ENCODE measurements around the gene SPEG.
A peak's percentile ranks its signal among the peaks of the same experiment; 100 is the strongest.

Gene SPEG

DNA sequence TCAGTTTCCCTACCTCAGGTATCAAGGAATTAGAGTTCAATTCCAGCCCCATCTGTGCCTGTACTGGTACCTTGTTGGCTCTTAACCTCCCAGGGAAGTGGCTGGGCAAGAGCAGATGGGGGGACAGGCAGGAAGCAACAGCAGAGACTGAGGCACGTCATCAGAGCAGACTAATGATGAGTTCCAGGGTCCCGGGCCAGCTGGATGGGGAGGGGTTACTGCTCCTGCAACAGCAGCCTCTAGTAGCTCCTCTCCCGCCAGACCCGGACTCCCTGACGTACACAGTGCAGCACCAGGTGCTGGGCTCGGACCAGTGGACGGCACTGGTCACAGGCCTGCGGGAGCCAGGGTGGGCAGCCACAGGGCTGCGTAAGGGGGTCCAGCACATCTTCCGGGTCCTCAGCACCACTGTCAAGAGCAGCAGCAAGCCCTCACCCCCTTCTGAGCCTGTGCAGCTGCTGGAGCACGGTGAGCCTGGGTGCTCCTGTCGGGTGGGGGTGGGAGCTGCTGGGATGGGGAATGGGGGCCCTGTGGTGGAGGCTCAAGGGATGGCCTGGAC is 38.1 kb downstream of the SPEG start:
- Histone ChIP-seq H3K4me1 (ENCODE audit: control insufficient read depth, insufficient read depth, low read length, poor library complexity, severe bottlenecking) (peaks cover 22% of the 10 kb centered on the region), H3K9me3 (ENCODE audit: control insufficient read depth, low read length) (no peaks in the 10 kb centered on the region), H3K36me3 (ENCODE audit: control insufficient read depth, insufficient read depth, low read length) (peaks cover 9% of the 10 kb centered on the region), H3K4me3 (ENCODE audit: extremely low read depth, insufficient read depth, low read length, poor library complexity, severe bottlenecking) (no peak overlapping the region), H3K27ac (ENCODE audit: low read depth, low read length, severe bottlenecking) (no peak overlapping the region)
- 92 to 93% methylated on average over 9 to 12 of the region's 12 CpGs for WGBS, 2 experiments (ENCODE audit: insufficient coverage in 2 of 2)

DNA sequence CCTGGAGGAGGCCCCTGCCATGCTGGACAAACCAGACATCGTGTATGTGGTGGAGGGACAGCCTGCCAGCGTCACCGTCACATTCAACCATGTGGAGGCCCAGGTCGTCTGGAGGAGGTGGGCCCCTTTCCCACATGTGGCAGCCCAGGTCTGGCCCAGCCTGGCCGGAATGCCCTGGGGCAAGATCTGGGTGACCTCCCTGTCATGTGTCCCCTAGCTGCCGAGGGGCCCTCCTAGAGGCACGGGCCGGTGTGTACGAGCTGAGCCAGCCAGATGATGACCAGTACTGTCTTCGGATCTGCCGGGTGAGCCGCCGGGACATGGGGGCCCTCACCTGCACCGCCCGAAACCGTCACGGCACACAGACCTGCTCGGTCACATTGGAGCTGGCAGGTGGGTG is 38.9 kb downstream of the SPEG start:
- WGBS, 2 experiments (ENCODE audit: insufficient coverage in 2 of 2) = 86 to 92% methylated on average over 18 of the region's 18 CpGs
- H3K4me1 ChIP-seq (ENCODE audit: control insufficient read depth, insufficient read depth, low read length, poor library complexity, severe bottlenecking) = peaks cover 21% of the 10 kb centered on the region
- H3K9me3 ChIP-seq (ENCODE audit: control insufficient read depth, low read length) = no peaks in the 10 kb centered on the region
- H3K27ac ChIP-seq (ENCODE audit: low read depth, low read length, severe bottlenecking) = no peak overlapping the region
- H3K4me3 ChIP-seq (ENCODE audit: extremely low read depth, insufficient read depth, low read length, poor library complexity, severe bottlenecking) = no peak overlapping the region
- peaks cover 7% of the 10 kb centered on the region for H3K36me3 ChIP-seq (ENCODE audit: control insufficient read depth, insufficient read depth, low read length)

DNA sequence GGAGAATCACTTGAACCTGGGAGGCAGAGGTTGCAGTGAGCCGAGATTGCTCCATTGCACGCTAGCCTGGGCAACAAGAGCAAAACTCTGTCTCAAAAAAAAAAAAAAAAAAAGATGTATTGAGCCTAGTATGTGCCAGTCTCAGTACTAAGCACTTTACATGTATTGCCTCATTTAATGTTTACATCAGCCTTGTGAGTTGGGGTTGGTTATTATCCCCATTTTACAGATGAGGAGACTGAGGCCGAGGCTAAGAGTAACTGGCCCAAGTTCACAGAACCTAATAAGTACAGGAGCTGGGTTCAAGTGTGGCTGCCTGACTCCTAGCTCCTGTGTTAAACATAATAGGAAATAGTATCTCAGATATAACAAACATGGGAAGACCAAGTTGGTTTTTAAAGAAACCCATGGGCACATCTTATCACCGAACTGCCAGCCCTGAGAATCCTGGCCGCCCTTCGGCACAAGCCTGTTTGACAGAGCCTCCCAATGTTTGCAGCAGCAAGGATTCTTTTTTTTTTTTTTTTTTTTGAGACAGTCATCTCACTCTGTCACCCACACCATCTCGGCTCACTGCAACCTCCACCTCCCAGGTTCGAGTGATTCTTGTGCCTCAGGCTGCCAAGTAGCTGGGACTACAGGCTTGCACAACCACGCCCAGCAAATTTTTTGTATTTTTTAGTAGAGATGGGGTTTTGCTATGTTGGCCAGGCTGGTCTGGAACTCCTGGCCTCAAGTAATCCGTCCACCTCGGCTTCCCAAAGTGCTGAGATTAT is 39.8 kb downstream of the SPEG start:
- WGBS, 2 experiments (ENCODE audit: insufficient coverage in 2 of 2) = 81 to 91% methylated on average over 6 to 7 of the region's 11 CpGs
- peaks cover 11% of the 10 kb centered on the region for H3K4me1 ChIP-seq (ENCODE audit: control insufficient read depth, insufficient read depth, low read length, poor library complexity, severe bottlenecking)
- no peaks in the 10 kb centered on the region for H3K9me3 ChIP-seq (ENCODE audit: control insufficient read depth, low read length)
- H3K36me3 ChIP-seq (ENCODE audit: control insufficient read depth, insufficient read depth, low read length) = peaks cover 3% of the 10 kb centered on the region
- H3K27ac ChIP-seq (ENCODE audit: low read depth, low read length, severe bottlenecking) = no peak overlapping the region
- no peak overlapping the region for H3K4me3 ChIP-seq (ENCODE audit: extremely low read depth, insufficient read depth, low read length, poor library complexity, severe bottlenecking)

DNA sequence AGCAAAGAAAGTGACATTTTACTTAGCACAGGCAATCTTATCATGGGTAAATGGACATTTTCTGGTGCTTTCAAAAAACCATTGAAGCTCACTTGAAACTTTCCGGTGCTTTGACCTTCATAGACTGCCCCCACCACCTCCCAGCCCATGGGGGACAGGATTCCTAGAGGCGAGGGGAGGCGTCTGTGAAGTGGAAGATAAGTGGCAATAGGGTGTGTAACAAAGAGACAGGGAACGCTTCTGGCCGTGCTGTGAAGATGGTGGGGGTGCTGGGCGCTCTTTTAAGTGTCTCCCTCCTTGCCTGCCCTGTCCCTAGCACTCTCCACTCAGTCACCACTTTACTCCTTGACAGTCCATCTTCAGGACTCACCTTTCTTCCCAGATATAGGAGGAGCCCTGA is 40.6 kb downstream of the SPEG start:
- Histone ChIP-seq H3K36me3 (ENCODE audit: control insufficient read depth, insufficient read depth, low read length) (peaks cover 3% of the 10 kb centered on the region), H3K4me1 (ENCODE audit: control insufficient read depth, insufficient read depth, low read length, poor library complexity, severe bottlenecking) (peaks cover 8% of the 10 kb centered on the region), H3K27ac (ENCODE audit: low read depth, low read length, severe bottlenecking) (no peak overlapping the region), H3K9me3 (ENCODE audit: control insufficient read depth, low read length) (no peaks in the 10 kb centered on the region), H3K4me3 (ENCODE audit: extremely low read depth, insufficient read depth, low read length, poor library complexity, severe bottlenecking) (no peak overlapping the region)
- WGBS, 2 experiments (ENCODE audit: insufficient coverage in 2 of 2) = no CpG with 5 or more reads among the region's 6 CpGs

DNA sequence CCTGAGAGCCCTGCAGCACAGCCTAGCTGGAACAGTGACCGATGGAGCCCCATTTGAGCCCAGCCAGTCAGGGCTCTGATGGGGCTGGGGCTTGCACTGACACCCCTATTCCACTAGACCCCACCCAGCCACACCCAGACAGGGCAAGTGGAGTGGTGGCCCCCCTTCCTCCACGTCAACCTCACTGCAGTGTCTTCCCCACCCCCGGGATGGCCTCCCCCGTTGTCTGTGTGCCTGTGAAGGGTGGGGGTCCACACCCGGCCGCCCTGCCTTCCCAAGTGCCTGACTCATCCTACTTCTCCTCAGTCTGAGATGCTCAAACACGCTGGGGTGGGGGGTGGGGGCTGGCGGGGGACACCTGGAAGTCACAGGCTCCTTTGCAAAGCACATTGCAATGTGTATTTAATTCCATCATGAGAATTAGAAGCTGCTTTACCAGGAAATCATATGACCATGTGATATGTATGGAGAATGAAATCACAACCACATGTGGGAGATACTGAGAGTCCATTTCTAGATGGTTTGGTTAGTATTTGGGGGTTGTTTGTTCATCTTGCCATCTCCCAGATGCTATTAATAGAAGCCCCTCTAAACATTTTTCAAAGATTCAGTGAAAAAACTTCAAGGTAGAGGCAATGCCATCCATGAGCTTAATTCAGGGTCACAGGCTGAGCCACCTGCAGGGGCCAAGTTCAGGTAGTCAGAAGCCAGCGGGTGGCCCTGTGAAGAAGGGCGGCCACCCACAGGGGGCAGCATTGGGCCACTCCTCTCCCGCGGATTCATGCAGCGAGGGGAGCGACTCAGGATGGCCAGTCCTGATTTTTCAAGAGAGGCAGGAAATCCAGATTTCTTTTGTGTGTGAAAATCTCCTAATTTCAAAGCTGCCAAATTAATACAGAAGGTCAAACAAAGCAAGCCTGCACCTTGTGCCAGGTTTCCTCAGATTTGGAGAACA is 41.3 kb downstream of the SPEG start:
- H3K36me3 ChIP-seq (ENCODE audit: control insufficient read depth, insufficient read depth, low read length) = peaks cover 3% of the 10 kb centered on the region
- H3K4me1 ChIP-seq (ENCODE audit: control insufficient read depth, insufficient read depth, low read length, poor library complexity, severe bottlenecking) = peaks cover 8% of the 10 kb centered on the region
- peak overlapping the region; percentile 16 for H3K27ac ChIP-seq (ENCODE audit: low read depth, low read length, severe bottlenecking)
- H3K9me3 ChIP-seq (ENCODE audit: control insufficient read depth, low read length) = no peaks in the 10 kb centered on the region
- WGBS, 2 experiments (ENCODE audit: insufficient coverage in 2 of 2) = 3 to 44% methylated on average over 2 to 5 of the region's 14 CpGs
- H3K4me3 ChIP-seq (ENCODE audit: extremely low read depth, insufficient read depth, low read length, poor library complexity, severe bottlenecking) = peak overlapping the region; percentile 20

DNA sequence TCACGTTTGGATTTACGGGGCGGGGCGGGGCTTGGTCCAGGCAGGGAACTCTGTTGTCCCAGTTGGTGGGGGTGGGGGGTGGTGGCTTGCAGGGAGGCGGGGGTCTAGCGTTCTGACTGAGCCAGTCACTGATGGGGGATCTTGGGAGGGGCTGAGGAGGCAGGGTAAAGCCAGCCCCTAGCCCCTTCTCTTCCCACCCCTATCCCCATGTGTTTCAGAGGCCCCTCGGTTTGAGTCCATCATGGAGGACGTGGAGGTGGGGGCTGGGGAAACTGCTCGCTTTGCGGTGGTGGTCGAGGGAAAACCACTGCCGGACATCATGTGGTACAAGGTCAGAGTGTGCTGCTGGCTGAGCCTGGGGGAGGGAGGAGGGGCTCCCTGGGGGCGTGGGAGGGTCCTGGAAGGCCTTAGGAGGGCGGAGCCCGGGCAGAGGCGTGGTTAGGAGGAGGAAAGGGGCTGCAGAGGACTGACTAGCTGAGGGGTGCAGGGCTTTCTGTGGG is 42.1 kb downstream of the SPEG start:
- peak overlapping the region; percentile 20 for H3K4me3 ChIP-seq (ENCODE audit: extremely low read depth, insufficient read depth, low read length, poor library complexity, severe bottlenecking)

DNA sequence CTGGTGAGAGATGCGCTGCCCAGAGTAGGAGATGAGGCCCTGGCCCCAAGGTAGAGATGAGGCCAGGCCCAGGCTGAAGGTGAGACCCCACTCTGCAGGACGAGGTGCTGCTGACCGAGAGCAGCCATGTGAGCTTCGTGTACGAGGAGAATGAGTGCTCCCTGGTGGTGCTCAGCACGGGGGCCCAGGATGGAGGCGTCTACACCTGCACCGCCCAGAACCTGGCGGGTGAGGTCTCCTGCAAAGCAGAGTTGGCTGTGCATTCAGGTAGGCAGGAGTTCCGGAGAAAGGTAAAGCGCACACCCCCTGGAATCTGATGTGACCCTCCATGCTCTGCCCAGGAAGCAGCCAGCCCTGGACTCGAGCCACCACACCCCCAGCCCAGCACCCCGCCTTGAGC is 42.5 kb downstream of the SPEG start:
- H3K27ac ChIP-seq (ENCODE audit: low read depth, low read length, severe bottlenecking) = no peak overlapping the region
- H3K4me3 ChIP-seq (ENCODE audit: extremely low read depth, insufficient read depth, low read length, poor library complexity, severe bottlenecking) = no peak overlapping the region
- H3K9me3 ChIP-seq (ENCODE audit: control insufficient read depth, low read length) = no peaks in the 10 kb centered on the region
- H3K4me1 ChIP-seq (ENCODE audit: control insufficient read depth, insufficient read depth, low read length, poor library complexity, severe bottlenecking) = peaks cover 8% of the 10 kb centered on the region
- peaks cover 7% of the 10 kb centered on the region for H3K36me3 ChIP-seq (ENCODE audit: control insufficient read depth, insufficient read depth, low read length)
- 76 to 78% methylated on average over 13 of the region's 13 CpGs for WGBS, 2 experiments (ENCODE audit: insufficient coverage in 2 of 2)

More for the DNA sequence above, 42.1 kb downstream of the SPEG start:
- Histone ChIP-seq H3K27ac (ENCODE audit: low read depth, low read length, severe bottlenecking) (peak overlapping the region; percentile 16), H3K9me3 (ENCODE audit: control insufficient read depth, low read length) (no peaks in the 10 kb centered on the region), H3K36me3 (ENCODE audit: control insufficient read depth, insufficient read depth, low read length) (peaks cover 3% of the 10 kb centered on the region), H3K4me1 (ENCODE audit: control insufficient read depth, insufficient read depth, low read length, poor library complexity, severe bottlenecking) (peaks cover 8% of the 10 kb centered on the region)
- 0% methylated on average over 6 to 9 of the region's 16 CpGs for WGBS, 2 experiments (ENCODE audit: insufficient coverage in 2 of 2)

DNA sequence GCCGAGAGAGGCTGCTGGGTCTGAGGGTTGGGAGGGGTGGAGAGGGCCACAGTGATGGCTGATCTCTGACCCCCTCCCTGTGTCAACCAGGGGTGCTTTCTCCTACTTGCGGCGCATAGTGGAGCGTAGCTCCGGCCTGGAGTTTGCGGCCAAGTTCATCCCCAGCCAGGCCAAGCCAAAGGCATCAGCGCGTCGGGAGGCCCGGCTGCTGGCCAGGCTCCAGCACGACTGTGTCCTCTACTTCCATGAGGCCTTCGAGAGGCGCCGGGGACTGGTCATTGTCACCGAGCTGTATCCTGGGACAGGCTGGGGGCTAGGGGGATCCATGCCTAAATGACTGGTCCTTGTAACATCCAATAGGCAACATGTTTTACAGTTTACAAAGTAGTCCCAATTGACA is 43.2 kb downstream of the SPEG start:
- Histone ChIP-seq H3K9me3 (ENCODE audit: control insufficient read depth, low read length) (no peaks in the 10 kb centered on the region), H3K27ac (ENCODE audit: low read depth, low read length, severe bottlenecking) (no peak overlapping the region), H3K36me3 (ENCODE audit: control insufficient read depth, insufficient read depth, low read length) (peaks cover 7% of the 10 kb centered on the region), H3K4me3 (ENCODE audit: extremely low read depth, insufficient read depth, low read length, poor library complexity, severe bottlenecking) (no peak overlapping the region), H3K4me1 (ENCODE audit: control insufficient read depth, insufficient read depth, low read length, poor library complexity, severe bottlenecking) (peaks cover 8% of the 10 kb centered on the region)
- 91 to 93% methylated on average over 13 to 15 of the region's 15 CpGs for WGBS, 2 experiments (ENCODE audit: insufficient coverage in 2 of 2)

DNA sequence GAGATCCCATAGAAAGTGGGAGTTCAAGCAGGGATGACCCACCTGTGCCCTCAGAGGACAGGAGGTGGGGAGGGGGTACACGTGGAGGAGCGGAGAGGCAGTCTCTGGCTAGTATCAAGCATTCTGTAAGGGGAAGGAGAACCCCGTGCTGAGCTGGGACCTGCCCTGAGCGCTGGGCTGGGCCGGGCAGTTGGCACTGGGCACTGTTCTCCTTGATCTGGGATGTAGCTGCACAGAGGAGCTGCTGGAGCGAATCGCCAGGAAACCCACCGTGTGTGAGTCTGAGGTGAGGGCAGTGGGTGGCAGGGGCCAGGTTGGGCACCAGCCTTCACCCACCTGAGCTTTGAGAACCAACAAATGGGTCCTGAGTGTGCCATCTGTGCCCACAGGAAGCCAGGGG is 44.3 kb downstream of the SPEG start:
- no peak overlapping the region for H3K27ac ChIP-seq (ENCODE audit: low read depth, low read length, severe bottlenecking)
- H3K9me3 ChIP-seq (ENCODE audit: control insufficient read depth, low read length) = no peaks in the 10 kb centered on the region
- H3K4me1 ChIP-seq (ENCODE audit: control insufficient read depth, insufficient read depth, low read length, poor library complexity, severe bottlenecking) = peaks cover 8% of the 10 kb centered on the region
- 95 to 98% methylated on average over 6 to 8 of the region's 8 CpGs for WGBS, 2 experiments (ENCODE audit: insufficient coverage in 2 of 2)
- peaks cover 7% of the 10 kb centered on the region for H3K36me3 ChIP-seq (ENCODE audit: control insufficient read depth, insufficient read depth, low read length)
- no peak overlapping the region for H3K4me3 ChIP-seq (ENCODE audit: extremely low read depth, insufficient read depth, low read length, poor library complexity, severe bottlenecking)

DNA sequence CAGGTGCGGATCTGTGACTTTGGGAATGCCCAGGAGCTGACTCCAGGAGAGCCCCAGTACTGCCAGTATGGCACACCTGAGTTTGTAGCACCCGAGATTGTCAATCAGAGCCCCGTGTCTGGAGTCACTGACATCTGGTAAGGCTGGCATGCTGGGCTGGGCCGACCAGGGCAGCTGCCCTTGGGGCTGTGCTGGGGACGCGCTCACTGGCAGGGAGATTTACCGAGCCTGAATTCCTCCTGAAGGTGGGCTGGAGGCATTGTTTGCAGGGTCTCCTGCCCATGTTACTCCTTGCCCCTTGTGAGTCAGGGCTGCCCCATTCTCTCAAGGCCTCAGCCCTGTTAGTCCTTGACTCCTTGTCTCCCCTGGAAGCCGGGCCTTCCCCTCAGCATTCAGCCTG is 45.4 kb downstream of the SPEG start:
- Histone ChIP-seq H3K9me3 (ENCODE audit: control insufficient read depth, low read length) (no peaks in the 10 kb centered on the region), H3K27ac (ENCODE audit: low read depth, low read length, severe bottlenecking) (no peak overlapping the region), H3K36me3 (ENCODE audit: control insufficient read depth, insufficient read depth, low read length) (peaks cover 7% of the 10 kb centered on the region), H3K4me3 (ENCODE audit: extremely low read depth, insufficient read depth, low read length, poor library complexity, severe bottlenecking) (no peak overlapping the region), H3K4me1 (ENCODE audit: control insufficient read depth, insufficient read depth, low read length, poor library complexity, severe bottlenecking) (peaks cover 16% of the 10 kb centered on the region)
- WGBS, 2 experiments (ENCODE audit: insufficient coverage in 2 of 2) = 86 to 97% methylated on average over 8 of the region's 8 CpGs

All from mesodermal cell (in vitro differentiated cells).